Measurements from ENCODE around the gene ZNF117.

DNA sequence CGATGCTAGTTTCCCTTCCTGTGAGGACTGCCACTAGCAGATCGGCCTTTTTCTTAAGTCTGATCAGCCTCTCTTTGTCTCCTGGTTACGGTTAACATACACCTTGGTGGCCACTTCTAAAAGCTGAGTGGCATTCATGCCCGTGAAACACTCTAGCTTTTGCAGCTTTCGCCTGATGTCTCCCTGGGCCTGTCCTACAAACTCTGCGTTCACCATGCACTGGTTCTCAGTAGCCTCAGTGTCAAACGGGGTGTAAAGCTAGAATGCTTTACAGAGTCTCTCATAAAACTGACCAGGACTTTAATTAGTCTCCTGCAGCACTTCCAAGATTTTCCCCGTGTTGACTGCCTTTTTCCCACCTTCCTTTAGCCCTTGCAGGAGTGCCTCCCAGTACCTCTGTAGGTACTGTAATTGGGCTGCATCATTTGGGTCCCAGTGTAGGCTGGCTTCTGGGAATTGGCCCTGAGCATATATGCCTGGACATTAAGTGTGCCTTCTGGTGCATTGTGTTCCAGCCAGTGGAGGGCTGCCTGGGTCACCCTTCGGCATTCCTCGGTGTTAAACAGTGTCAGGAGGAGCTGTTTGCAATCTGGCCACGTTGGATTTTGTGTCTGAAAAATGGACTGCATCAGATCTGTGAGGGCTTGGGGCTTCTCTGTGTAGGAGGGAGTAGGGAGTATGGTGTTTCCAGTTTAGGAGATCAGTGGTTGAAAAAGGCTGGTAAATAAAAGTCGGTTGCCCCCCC lies 6.5 kb upstream of the ZNF117 start:
- no peak for TF ChIP-seq EP300 (IDR thresholded peaks at IDR 0.05; ENCODE audit: borderline replicate concordance in 1 of 2, control insufficient read depth in 1 of 2, low read depth in 2 of 2, low read length in 2 of 2)
- no peak for TF ChIP-seq CTCF (IDR thresholded peaks at IDR 0.05 in 2 of 3, conservative IDR thresholded peaks at IDR 0.05 in 1 of 3; ENCODE audit: control insufficient read depth in 2 of 3, extremely low read depth in 1 of 3, insufficient read depth in 1 of 3, low read depth in 3 of 3, low read length in 3 of 3)
- TF ChIP-seq MXI1 (IDR thresholded peaks at IDR 0.05; ENCODE audit: low read depth, low read length), result no peak
- TF ChIP-seq TCF12 (IDR thresholded peaks at IDR 0.05; ENCODE audit: low read depth, low read length), result no peak
- no peak for TF ChIP-seq RAD21 (IDR thresholded peaks at IDR 0.05; ENCODE audit: insufficient read depth, low read depth, low read length)
- TF ChIP-seq CBX5 (IDR thresholded peaks at IDR 0.05; ENCODE audit: low read depth), result no peak
- no peak for TF ChIP-seq NBN (IDR thresholded peaks at IDR 0.05)
- TF ChIP-seq PAX8 (IDR thresholded peaks at IDR 0.05), result no peak
- no peak for TF ChIP-seq CHD4 (IDR thresholded peaks at IDR 0.05)
- no peak for TF ChIP-seq POLR2A (IDR thresholded peaks at IDR 0.05; ENCODE audit: low read depth, low read length)
- TF ChIP-seq POLR2AphosphoS5 (IDR thresholded peaks at IDR 0.05; ENCODE audit: low read length), result no peak
- no peak for TF ChIP-seq RCOR1 (conservative IDR thresholded peaks at IDR 0.05; ENCODE audit: low read depth, low read length)
